ENCODE measurements around the gene CNTNAP4.

GRCh38 chr16:76277460-76278030, 344 bp downstream of the CNTNAP4 start:
- TF ChIP-seq SIN3A (IDR thresholded peaks at IDR 0.05; ENCODE audit: borderline replicate concordance, insufficient read depth, low read length) (no peak), POLR2AphosphoS5 (IDR thresholded peaks at IDR 0.05; ENCODE audit: low read depth, low read length) (no peak)
